HEK293T (cell line): ENCODE measurements around the gene EPC1.

Experiments
- CTCF ChIA-PET: fragments of 350-600 bp; formaldehyde crosslinking; extraction: SDS; loops from one replicate; lab custom pipeline; 2021; ENCODE audit warnings: antibody characterized with exemption, inconsistent platforms; lab: Yijun Ruan, JAX
- POLR2A ChIA-PET: fragments of 350-600 bp; formaldehyde crosslinking; extraction: SDS; loops from one replicate; lab custom pipeline; 2020; ENCODE audit warnings: antibody characterized with exemption, inconsistent platforms; lab: Yijun Ruan, JAX
- DNase-seq: peaks from one replicate; pipeline ENCODE4 v3.0.0; 2012; ENCODE audit warnings: mixed read lengths; ENCODE audit errors: extremely low spot score
- ARNT ChIP-seq: fragments of 450-650 bp; IDR thresholded peaks from 2 replicates; pipeline ENCODE4 v1.6.1; 2017; ENCODE audit warnings: mild to moderate bottlenecking
- BHLHE40 ChIP-seq: fragments of 450-650 bp; IDR thresholded peaks from 2 replicates; pipeline ENCODE4 v1.6.1; 2016; ENCODE audit warnings: mild to moderate bottlenecking, moderate library complexity, borderline replicate concordance
- CTBP1 ChIP-seq: fragments of 450-650 bp; IDR thresholded peaks from 2 replicates; pipeline ENCODE4 v1.6.1; 2016; ENCODE audit warnings: borderline replicate concordance
- ELF4 ChIP-seq: fragments of 450-650 bp; IDR thresholded peaks from 2 replicates; pipeline ENCODE4 v1.6.1; 2017; ENCODE audit warnings: antibody characterized with exemption
- FOXA1 ChIP-seq: fragments of 450-650 bp; IDR thresholded peaks from 2 replicates; pipeline ENCODE4 v1.6.1; 2016; ENCODE audit warnings: mild to moderate bottlenecking
- FOXK2 ChIP-seq: fragments of 450-650 bp; IDR thresholded peaks from 2 replicates; pipeline ENCODE4 v1.6.1; 2016; ENCODE audit warnings: mild to moderate bottlenecking
- FOXM1 ChIP-seq: fragments of 450-650 bp; IDR thresholded peaks from 2 replicates; pipeline ENCODE4 v1.6.1; 2017; ENCODE audit warnings: mild to moderate bottlenecking, borderline replicate concordance
- HDGF ChIP-seq: fragments of 450-650 bp; IDR thresholded peaks from 2 replicates; pipeline ENCODE4 v1.6.1; 2017; ENCODE audit warnings: antibody characterized with exemption, borderline replicate concordance
- L3MBTL2 ChIP-seq: fragments of 450-650 bp; conservative IDR thresholded peaks from 2 replicates; pipeline ENCODE4 v1.6.1; 2016; ENCODE audit warnings: mild to moderate bottlenecking
- LEF1 ChIP-seq: fragments of 450-650 bp; IDR thresholded peaks from 2 replicates; pipeline ENCODE4 v1.6.1; 2017; ENCODE audit warnings: mild to moderate bottlenecking, borderline replicate concordance
- NFRKB ChIP-seq: fragments of 450-650 bp; IDR thresholded peaks from 2 replicates; pipeline ENCODE4 v1.6.1; 2016; ENCODE audit warnings: mild to moderate bottlenecking, moderate library complexity
- PKNOX1 ChIP-seq: fragments of 450-650 bp; IDR thresholded peaks from 2 replicates; pipeline ENCODE4 v1.6.1; 2016
- SP1 ChIP-seq: fragments of 450-650 bp; IDR thresholded peaks from 2 replicates; pipeline ENCODE4 v1.6.1; 2017
- SUZ12 ChIP-seq: fragments of 450-650 bp; IDR thresholded peaks from 2 replicates; pipeline ENCODE4 v1.6.1; 2016; ENCODE audit warnings: mild to moderate bottlenecking
- TARDBP ChIP-seq: fragments of 450-650 bp; IDR thresholded peaks from 2 replicates; pipeline ENCODE4 v1.6.1; 2016
- ZNF384 ChIP-seq: fragments of 450-650 bp; IDR thresholded peaks from 2 replicates; pipeline ENCODE4 v1.6.1; 2016

Gene EPC1

GRCh38 chr10:32377458-32378259, 30.7 kb upstream of the EPC1 start:
- DNase-seq = no peak
- ChIA-PET CTCF (interaction anchor here (0.6 kb wide), 1 partner anchor 1738 kb away, joined by 4 read pairs; no protein-coding TSS in a partner anchor), POLR2A (interaction anchor here (2.0 to 3.8 kb wide), 3 partner anchors 10 to 68 kb away, joined by 6 to 24 read pairs (median 7); partner anchors contain the start of gene CCDC7)
- TF ChIP-seq ZNF384 = peak; percentile 82
- no peak for TF ChIP-seq ARNT
- no peak for TF ChIP-seq FOXM1

GRCh38 chr10:32376771-32377170, 29.8 kb upstream of the EPC1 start:
- DNase-seq = no peak
- ChIA-PET CTCF (no interaction called here), POLR2A (interaction anchor here (2.5 kb wide), 1 partner anchor 28 kb away, joined by 6 read pairs; no protein-coding TSS in a partner anchor)
- no peak for TF ChIP-seq SP1
- no peak for TF ChIP-seq CTBP1
- no peak for TF ChIP-seq BHLHE40
- no peak for TF ChIP-seq FOXM1

GRCh38 chr10:32376097-32376496, 29.1 kb upstream of the EPC1 start:
- ChIA-PET CTCF (no interaction called here), POLR2A (interaction anchor here (1.2 kb wide), 1 partner anchor 30 kb away, joined by 4 read pairs; no protein-coding TSS in a partner anchor)
- DNase-seq = no peak
- TF ChIP-seq FOXM1 = no peak
- no peak for TF ChIP-seq NFRKB
- TF ChIP-seq HDGF = no peak
- TF ChIP-seq FOXK2 = no peak
- TF ChIP-seq SUZ12 = no peak
- TF ChIP-seq SP1 = no peak
- no peak for TF ChIP-seq PKNOX1
- TF ChIP-seq CTBP1 = no peak
- TF ChIP-seq ARNT = no peak
- no peak for TF ChIP-seq BHLHE40
- TF ChIP-seq L3MBTL2 = no peak
- TF ChIP-seq FOXA1 = no peak
- no peak for TF ChIP-seq TARDBP
- TF ChIP-seq LEF1 = no peak

- ChIA-PET CTCF (no interaction called here), POLR2A (interaction anchor here (1.2 kb wide), 1 partner anchor 29 kb away, joined by 4 read pairs; no protein-coding TSS in a partner anchor)
- no peak for DNase-seq
- TF ChIP-seq L3MBTL2 = no peak
- no peak for TF ChIP-seq FOXA1
- no peak for TF ChIP-seq SUZ12
- TF ChIP-seq PKNOX1 = no peak
- TF ChIP-seq ARNT = no peak
- TF ChIP-seq CTBP1 = no peak
- no peak for TF ChIP-seq NFRKB
- no peak for TF ChIP-seq TARDBP
- TF ChIP-seq FOXK2 = no peak
- TF ChIP-seq SP1 = no peak
- TF ChIP-seq FOXM1 = no peak
- no peak for TF ChIP-seq LEF1
- TF ChIP-seq HDGF = no peak
- TF ChIP-seq BHLHE40 = no peak
- TF ChIP-seq ELF4 = no peak
- TF ChIP-seq ZNF384 = no peak
These were observed 28.7 kb upstream of the EPC1 start for GRCh38 chr10:32375631-32376030.

- CTCF ChIA-PET = no interaction called here
- no peak for TF ChIP-seq TARDBP
- TF ChIP-seq LEF1 = no peak
- TF ChIP-seq NFRKB = no peak
- TF ChIP-seq FOXK2 = no peak
- TF ChIP-seq PKNOX1 = no peak
- no peak for TF ChIP-seq L3MBTL2
- TF ChIP-seq FOXA1 = no peak
- TF ChIP-seq ARNT = no peak
- TF ChIP-seq FOXM1 = no peak
- no peak for TF ChIP-seq CTBP1
- POLR2A ChIA-PET = no interaction called here
- no peak for DNase-seq
These were observed 27.6 kb upstream of the EPC1 start for GRCh38 chr10:32374605-32375004.

- ChIA-PET CTCF (interaction anchor here (0.5 kb wide), 1 partner anchor 28 kb away, joined by 4 read pairs; no protein-coding TSS in a partner anchor), POLR2A (no interaction called here)
- TF ChIP-seq SP1 (no peak), FOXM1 (no peak), HDGF (no peak), BHLHE40 (no peak), ELF4 (no peak), ZNF384 (no peak), FOXK2 (no peak), NFRKB (no peak), PKNOX1 (no peak), L3MBTL2 (no peak), LEF1 (no peak), FOXA1 (no peak), ARNT (no peak), TARDBP (no peak), CTBP1 (no peak), SUZ12 (no peak)
- DNase-seq = no peak
These were observed 26.5 kb upstream of the EPC1 start for GRCh38 chr10:32373496-32373895.
